Stimulated activated CD4-positive, alpha-beta T cell treated with anti-CD3 and anti-CD28 coated beads, Interleukin-15, amount 100 ng/mL, for 48 hours (primary cell): ENCODE data around the gene KIF20B.
"Not testable (repeated sequence)": the region's sequence is repeated elsewhere in the genome, so short reads cannot be mapped to it uniquely, and the experiment has no call there.

ENCODE experiments used
- DNase-seq, 2 donors: peaks; one replicate each; pipeline ENCODE4 v3.0.0-alpha.2; 2020; ENCODE audit warnings: low read depth in 2 of 2

KIF20B gene

DNA sequence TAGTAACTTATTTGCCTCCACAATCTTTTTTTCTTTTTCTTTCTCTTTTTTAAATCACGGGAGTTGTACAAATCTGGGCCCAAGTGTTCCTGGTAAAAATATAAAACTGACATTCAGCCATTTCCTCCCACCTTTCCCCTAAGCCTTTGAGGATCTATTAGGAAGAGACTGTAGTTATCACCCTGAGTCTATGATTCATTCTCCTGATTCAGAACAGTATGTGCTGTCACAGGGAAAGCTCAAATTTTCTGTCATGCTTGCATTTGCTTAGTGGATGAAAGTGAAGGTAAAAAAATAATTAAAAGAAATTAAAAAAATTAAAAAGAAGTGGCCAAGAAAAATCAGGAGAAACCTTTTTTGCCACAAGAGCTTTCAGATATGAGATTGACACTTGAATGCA, 71.7 kb downstream of the KIF20B start:
- DNase-seq: no peak

DNA sequence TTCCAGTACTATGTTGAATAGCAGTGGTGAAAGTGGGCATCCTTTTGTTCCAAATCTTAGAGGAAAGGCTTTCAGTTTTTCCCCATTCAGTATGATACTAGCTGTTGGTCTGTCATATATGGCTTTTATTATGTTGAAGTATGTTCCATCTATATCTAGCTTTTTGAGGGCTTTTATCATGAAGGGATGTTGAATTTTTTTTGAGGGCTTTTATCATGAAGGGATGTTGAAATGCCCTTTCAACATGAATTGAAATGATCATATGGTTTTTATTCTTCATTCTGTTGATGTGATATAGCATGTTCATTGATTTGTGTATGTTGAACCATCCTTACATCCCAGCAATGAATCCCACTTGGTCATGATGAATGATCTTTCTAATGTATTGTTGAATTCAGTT, 75.3 kb downstream of the KIF20B start:
- no peak for DNase-seq

- DNase-seq: no peak
These were observed 81.1 kb downstream of the KIF20B start for GRCh38 chr10:89782470-89782869.

- no peak for DNase-seq
These were observed 82.0 kb downstream of the KIF20B start for GRCh38 chr10:89783406-89783805.

- DNase-seq: no peak
These were observed 83.7 kb downstream of the KIF20B start for GRCh38 chr10:89785095-89785494.

DNA sequence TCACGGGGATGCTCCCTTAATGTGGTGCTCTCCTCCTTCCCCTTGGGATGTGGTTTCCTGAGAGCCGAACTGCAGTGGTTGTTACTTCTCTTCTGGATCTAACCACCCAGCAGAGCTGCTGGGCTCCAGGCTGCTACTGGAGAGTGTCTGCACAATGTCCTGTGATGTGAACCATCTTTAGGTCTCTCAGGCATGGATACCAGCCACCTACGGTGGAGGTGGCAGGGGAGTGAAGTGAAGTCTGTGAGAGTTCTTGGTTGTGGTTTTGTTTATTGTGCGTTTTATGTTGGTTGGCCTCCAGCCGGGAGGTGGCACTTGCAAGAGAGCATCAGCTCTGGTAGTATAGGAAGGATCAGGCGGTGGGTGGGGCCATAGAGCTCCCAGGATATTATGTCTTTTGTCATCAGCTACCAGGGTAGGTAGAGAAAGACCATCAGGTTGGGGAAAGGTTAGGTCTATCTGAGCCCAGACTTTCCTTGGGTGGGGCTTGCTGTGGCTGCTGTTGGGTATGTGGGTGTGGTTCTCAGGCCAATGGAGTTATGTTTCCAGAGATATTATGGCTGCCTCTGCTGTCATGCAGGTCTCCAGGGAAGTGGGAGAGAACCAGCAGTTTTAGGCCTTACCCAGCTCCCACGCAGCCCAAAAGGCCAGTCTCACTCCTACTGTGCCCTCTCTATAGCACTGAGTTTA, 87.9 kb downstream of the KIF20B start:
- no peak for DNase-seq

GRCh38 chr10:89792187-89792586, 90.8 kb downstream of the KIF20B start:
- DNase-seq: no peak

- DNase-seq: no peak
These were observed 92.4 kb downstream of the KIF20B start for GRCh38 chr10:89793649-89794254.

DNA sequence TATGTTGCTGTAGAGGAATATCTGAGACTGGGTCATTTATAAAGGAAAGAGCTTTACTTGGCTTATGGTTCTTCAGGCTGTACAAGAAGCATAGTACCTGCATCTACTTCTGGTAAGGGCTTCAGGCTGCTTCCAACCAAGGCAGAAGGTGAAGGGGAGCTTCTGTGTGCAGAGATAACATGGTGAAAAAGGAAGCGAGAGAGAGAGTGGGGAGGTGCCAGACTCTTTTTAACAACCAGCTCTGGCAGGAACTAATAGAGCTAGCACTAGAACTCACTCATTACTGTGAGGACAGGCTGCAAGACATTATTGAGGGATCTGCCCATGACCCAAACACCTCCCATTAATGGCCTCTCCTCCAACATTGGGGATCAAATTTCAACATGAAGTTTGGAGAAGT, 94.5 kb downstream of the KIF20B start:
- DNase-seq: no peak

- no peak for DNase-seq
These were observed 96.7 kb downstream of the KIF20B start for GRCh38 chr10:89798092-89798491.

GRCh38 chr10:89799573-89799972, 98.2 kb downstream of the KIF20B start:
- DNase-seq: no peak

DNA sequence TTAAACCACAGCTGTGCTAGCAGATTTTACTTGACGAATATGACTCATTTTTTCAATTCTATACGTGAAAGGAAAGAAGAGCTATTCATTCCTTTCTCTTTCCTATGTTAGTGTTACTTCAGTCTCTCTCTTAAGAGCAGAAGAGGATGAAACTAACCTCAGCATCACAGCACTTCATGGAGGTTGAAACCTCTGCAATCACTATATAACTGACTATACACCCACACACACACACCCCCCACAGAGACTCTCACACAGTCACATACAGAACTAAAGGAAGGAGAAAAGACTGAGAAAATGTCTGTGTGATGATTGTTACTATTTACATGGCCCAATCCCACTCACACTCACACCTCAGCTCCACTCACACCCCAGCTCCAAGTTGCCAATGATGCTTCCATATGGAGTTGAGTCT, 104.2 kb downstream of the KIF20B start:
- peak; percentile 54 to 59 for DNase-seq

GRCh38 chr10:89808842-89809241, 107.5 kb downstream of the KIF20B start:
- DNase-seq: no peak

GRCh38 chr10:89809766-89810165, 108.4 kb downstream of the KIF20B start:
- no peak for DNase-seq

GRCh38 chr10:89810908-89811525, 109.6 kb downstream of the KIF20B start:
- DNase-seq: no peak

- no peak for DNase-seq
These were observed 112.2 kb downstream of the KIF20B start for GRCh38 chr10:89813546-89813945.

- DNase-seq: no peak
These were observed 112.9 kb downstream of the KIF20B start for GRCh38 chr10:89814278-89814677.

GRCh38 chr10:89815049-89815853, 113.9 kb downstream of the KIF20B start:
- DNase-seq: no peak

DNA sequence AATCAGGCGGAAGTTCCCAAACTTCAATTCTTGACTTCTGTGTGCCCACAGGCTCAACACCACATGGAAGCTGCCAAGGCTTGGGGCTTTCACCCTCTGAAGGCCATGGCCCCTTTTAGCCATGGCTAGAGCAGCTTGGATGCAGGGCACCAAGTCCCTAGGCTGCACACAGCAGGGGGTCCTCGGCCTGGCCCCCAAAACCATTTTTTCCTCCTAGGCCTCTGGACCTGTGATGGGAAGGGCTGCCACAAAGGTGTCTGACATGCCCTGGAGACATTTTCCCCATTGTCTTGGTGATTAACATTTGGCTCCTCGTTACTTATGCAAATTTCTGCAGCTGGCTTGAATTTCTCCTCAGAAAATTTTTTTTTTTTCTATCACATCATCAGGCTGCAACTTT, 117.6 kb downstream of the KIF20B start:
- not testable (repeated sequence) for DNase-seq
